H1 (cell line): ENCODE results near the gene IGSF9. TPM values are rescaled to one million over a fixed set of nuclear protein-coding genes. Genes with fewer than 3 reads are reported as not detected.

Experiments used
- CTCF ChIA-PET: fragments of 300-600 bp; sonication (Branson Sonifier 250); formaldehyde crosslinking; loops from one replicate; lab custom pipeline; 2021; ENCODE audit not compliant: partially characterized antibody; lab: Charles Lee
- POLR2A ChIA-PET: fragments of 300-600 bp; sonication (Branson Sonifier 250); formaldehyde crosslinking; loops from one replicate; lab custom pipeline; 2021; ENCODE audit warnings: inconsistent platforms; ENCODE audit not compliant: partially characterized antibody; lab: Charles Lee
- DNase-seq, 2 experiments: peaks; one replicate each; pipeline versions ENCODE4 v3.0.0 to v3.0.0-alpha.2; 2010 to 2022; ENCODE audit warnings: low spot score in 2 of 2, low read depth in 1 of 2, mixed read lengths in 1 of 2
- FAIRE-seq: peaks from 2 replicates; lab custom pipeline; 2011; peaks lifted over from hg19 to GRCh38; lab: Jason Lieb, UNC
- H2AFZ ChIP-seq: 2 replicates; pipeline ENCODE4 v1.8.1; 2012; ENCODE audit warnings: low read length, inconsistent platforms
- H2AK5ac ChIP-seq: 2 replicates; pipeline ENCODE4 v1.6.1; 2013; ENCODE audit warnings: low read depth, low read length
- H2BK120ac ChIP-seq: replicated peaks from 2 replicates; pipeline ENCODE3; 2013; ENCODE audit warnings: low read depth, low read length, inconsistent platforms
- H2BK12ac ChIP-seq: 2 replicates; pipeline ENCODE4 v1.6.1; 2013; ENCODE audit warnings: low read depth, low read length
- H2BK15ac ChIP-seq: 2 replicates; pipeline ENCODE4 v1.6.1; 2013; ENCODE audit warnings: low read length
- H2BK20ac ChIP-seq: 2 replicates; pipeline ENCODE4 v1.6.1; 2013; ENCODE audit warnings: low read length
- H2BK5ac ChIP-seq: 2 replicates; pipeline ENCODE4 v1.6.1; 2013; ENCODE audit warnings: low read depth, low read length
- H3K14ac ChIP-seq: 2 replicates; pipeline ENCODE4 v1.6.1; 2013; ENCODE audit warnings: inconsistent platforms; ENCODE audit not compliant: insufficient read length
- H3K18ac ChIP-seq: 2 replicates; pipeline ENCODE4 v1.6.1; 2013; ENCODE audit warnings: low read length; ENCODE audit errors: extremely low read depth
- H3K23ac ChIP-seq: 2 replicates; pipeline ENCODE4 v1.6.1; 2013; ENCODE audit warnings: inconsistent platforms; ENCODE audit not compliant: insufficient read length
- H3K23me2 ChIP-seq: 2 replicates; pipeline ENCODE4 v1.6.1; 2013; ENCODE audit warnings: low read depth, low read length
- H3K27ac ChIP-seq: 2 replicates; pipeline ENCODE4 v1.6.1; 2011; ENCODE audit warnings: low read depth, low read length, inconsistent platforms
- H3K27me3 ChIP-seq, 4 experiments: replicated peaks in 1 of 4; 1 replicate in 1 of 4; 2 replicates in 3 of 4; pipeline versions ENCODE4 v1.6.1 to v1.8.1; 2011 to 2013; ENCODE audit warnings: low read length in 3 of 4, mild to moderate bottlenecking in 3 of 4, inconsistent platforms in 2 of 4, mixed read lengths in 2 of 4, moderate library complexity in 1 of 4; ENCODE audit not compliant: control insufficient read depth in 3 of 4, insufficient read depth in 3 of 4; ENCODE audit errors: extremely low read depth in 1 of 4
- H3K36me3 ChIP-seq, 4 experiments: 2 replicates each; pipeline versions ENCODE4 v1.6.1 to v1.8.1; 2011 to 2013; ENCODE audit warnings: mild to moderate bottlenecking in 4 of 4, low read length in 3 of 4, moderate library complexity in 2 of 4, control low read depth in 1 of 4, inconsistent platforms in 1 of 4; ENCODE audit not compliant: insufficient read depth in 4 of 4, control insufficient read depth in 2 of 4
- H3K4ac ChIP-seq: replicated peaks from 2 replicates; pipeline ENCODE3; 2013; ENCODE audit warnings: low read length, low read depth, mixed read lengths, inconsistent platforms; ENCODE audit not compliant: insufficient read length
- H3K4me1 ChIP-seq, 4 experiments: replicated peaks in 1 of 4; 1 replicate in 1 of 4; 2 replicates in 3 of 4; pipeline versions ENCODE4 v1.6.1 to v1.8.1; 2011 to 2013; ENCODE audit warnings: low read length in 3 of 4, inconsistent platforms in 2 of 4, mixed read lengths in 1 of 4; ENCODE audit not compliant: insufficient read depth in 4 of 4, control insufficient read depth in 3 of 4
- H3K4me2 ChIP-seq, 2 experiments: 2 replicates each; pipeline versions ENCODE4 v1.6.1 to v1.8.1; 2011 to 2013; ENCODE audit warnings: low read depth in 2 of 2, low read length in 2 of 2, control low read depth in 1 of 2, inconsistent platforms in 1 of 2, mild to moderate bottlenecking in 1 of 2; ENCODE audit not compliant: insufficient read depth in 1 of 2
- H3K4me3 ChIP-seq, 4 experiments: fragments of 200-600, 300-600 bp in 1 of 4; sonication (generic), shearing (Covaris generic), sonication (Bioruptor Twin) in 1 of 4; 2 replicates each; pipeline versions ENCODE4 v1.5.1 to v1.8.1; 2011 to 2016; ENCODE audit warnings: low read length in 4 of 4, low read depth in 3 of 4, control low read depth in 2 of 4, inconsistent platforms in 2 of 4, mild to moderate bottlenecking in 2 of 4, mixed read lengths in 1 of 4, moderate library complexity in 1 of 4; ENCODE audit not compliant: insufficient read depth in 2 of 4; ENCODE audit errors: extremely low read depth in 1 of 4
- H3K56ac ChIP-seq: replicated peaks from 2 replicates; pipeline ENCODE3; 2013; ENCODE audit warnings: low read depth, mild to moderate bottlenecking, mixed read lengths, low read length, inconsistent platforms; ENCODE audit not compliant: insufficient read length
- H3K79me1 ChIP-seq: 2 replicates; pipeline ENCODE4 v1.6.1; 2013; ENCODE audit warnings: low read depth, low read length, control low read depth
- H3K79me2 ChIP-seq, 2 experiments: 2 replicates each; pipeline versions ENCODE4 v1.6.1 to v1.8.1; 2012 to 2013; ENCODE audit warnings: low read length in 2 of 2, mild to moderate bottlenecking in 2 of 2, inconsistent platforms in 1 of 2; ENCODE audit not compliant: insufficient read depth in 2 of 2, control insufficient read depth in 1 of 2
- H3K9ac ChIP-seq, 4 experiments: replicated peaks in 1 of 4; 1 replicate in 1 of 4; 2 replicates in 3 of 4; pipeline versions ENCODE4 v1.6.1 to v1.8.1; 2011 to 2013; ENCODE audit warnings: low read depth in 3 of 4, low read length in 3 of 4, control low read depth in 2 of 4, mild to moderate bottlenecking in 2 of 4, moderate library complexity in 2 of 4, inconsistent platforms in 1 of 4; ENCODE audit errors: extremely low read depth in 1 of 4
- H3K9me3 ChIP-seq, 2 experiments: 2 replicates each; pipeline versions ENCODE4 v1.6.1 to v1.8.1; 2012 to 2013; ENCODE audit warnings: mild to moderate bottlenecking in 2 of 2, moderate library complexity in 2 of 2, control low read depth in 1 of 2, inconsistent platforms in 1 of 2, low read depth in 1 of 2, low read length in 1 of 2, mixed read lengths in 1 of 2; ENCODE audit not compliant: insufficient read depth in 2 of 2
- H4K20me1 ChIP-seq, 2 experiments: replicated peaks in 1 of 2; 2 replicates each; pipeline versions ENCODE3 to v1.8.1; 2011 to 2013; ENCODE audit warnings: inconsistent platforms in 2 of 2, low read length in 2 of 2, mild to moderate bottlenecking in 1 of 2; ENCODE audit not compliant: insufficient read depth in 2 of 2, control insufficient read depth in 1 of 2
- H4K5ac ChIP-seq: 2 replicates; pipeline ENCODE4 v1.6.1; 2013; ENCODE audit warnings: low read length, low read depth, mixed read lengths, inconsistent platforms; ENCODE audit not compliant: insufficient read length
- H4K8ac ChIP-seq: 2 replicates; pipeline ENCODE4 v1.8.0; 2013; ENCODE audit warnings: mild to moderate bottlenecking, moderate library complexity, low read length, inconsistent platforms; ENCODE audit not compliant: insufficient read depth; ENCODE audit errors: extremely low read depth
- H4K91ac ChIP-seq: replicated peaks from 2 replicates; pipeline ENCODE3; 2013; ENCODE audit warnings: low read length, mixed read lengths, inconsistent platforms; ENCODE audit not compliant: insufficient read length
- GTF2F1 ChIP-seq: IDR thresholded peaks from 2 replicates; pipeline ENCODE4 v1.6.1; 2012; ENCODE audit warnings: low read depth, low read length, improper control_type of control experiment, borderline replicate concordance
- RBBP5 ChIP-seq: IDR thresholded peaks from 2 replicates; pipeline ENCODE4 v1.7.1; 2012; ENCODE audit warnings: low read depth, mild to moderate bottlenecking, inconsistent platforms, low read length, moderate library complexity, borderline replicate concordance
- RFX5 ChIP-seq: IDR thresholded peaks from 2 replicates; pipeline ENCODE4 v1.6.1; 2011; ENCODE audit warnings: low read depth, low read length, improper control_type of control experiment, borderline replicate concordance
- SIN3A ChIP-seq, 2 experiments: IDR thresholded peaks in 1 of 2; conservative IDR thresholded peaks in 1 of 2; 2 replicates each; pipeline ENCODE4 v1.6.1; 2011 to 2012; ENCODE audit warnings: low read length in 2 of 2, improper control_type of control experiment in 1 of 2, low read depth in 1 of 2, mild to moderate bottlenecking in 1 of 2
- TBP ChIP-seq: IDR thresholded peaks from 2 replicates; pipeline ENCODE4 v1.6.1; 2011; ENCODE audit warnings: low read depth, low read length, improper control_type of control experiment
- TCF12 ChIP-seq: IDR thresholded peaks from 2 replicates; pipeline ENCODE4 v1.6.1; 2011; ENCODE audit warnings: low read depth, mild to moderate bottlenecking, low read length
- WGBS, 2 experiments: shearing (Covaris generic) in 1 of 2; methylation state at CpG; one replicate each; pipeline versions ENCODE4 v1.1.6 to v1.1.7; 2013 to 2015; ENCODE audit warnings: low lambda C conversion rate in 2 of 2, mixed read lengths in 2 of 2, inconsistent platforms in 1 of 2, low coverage in 1 of 2, missing lambda C conversion rate in 1 of 2; ENCODE audit not compliant: insufficient replicate concordance in 2 of 2, insufficient coverage in 1 of 2, insufficient read length in 1 of 2; ENCODE audit errors: extremely low coverage in 1 of 2, missing lambda C conversion rate in 1 of 2; 5-methylcytosine and 5-hydroxymethylcytosine counted together
- polyA plus RNA-seq, 7 experiments: library from polyadenylated mRNA; depleted of rRNA in 3 of 7; stranded (reverse) in 5 of 7; unstranded in 2 of 7; fragments of >200 nt in 5 of 7; fragments of 200-250 nt in 2 of 7; gene quantifications; 1 replicate in 5 of 7; 2 replicates in 1 of 7; 4 replicates in 1 of 7; pipeline versions ENCODE4 v1.2.1 to v1.2.3, GENCODE V29; 2011 to 2013; ENCODE audit warnings: missing spikeins in 2 of 7, mixed read lengths in 2 of 7
- total RNA-seq: library from RNA; stranded (reverse); fragmentation: NEBNext Ultra II Directional; extraction: Animal tissue kit (Norgen Biotek cat#: 25700); gene quantifications from 2 replicates; pipeline ENCODE4 v1.2.1, GENCODE V29; 2021

IGSF9 gene
- total and polyA plus RNA-seq, 2 of the 8 experiments (the other 6 are each of a cell fraction or from before 2014, with no cell fraction given): 10.9 to 28.1 TPM

DNA sequence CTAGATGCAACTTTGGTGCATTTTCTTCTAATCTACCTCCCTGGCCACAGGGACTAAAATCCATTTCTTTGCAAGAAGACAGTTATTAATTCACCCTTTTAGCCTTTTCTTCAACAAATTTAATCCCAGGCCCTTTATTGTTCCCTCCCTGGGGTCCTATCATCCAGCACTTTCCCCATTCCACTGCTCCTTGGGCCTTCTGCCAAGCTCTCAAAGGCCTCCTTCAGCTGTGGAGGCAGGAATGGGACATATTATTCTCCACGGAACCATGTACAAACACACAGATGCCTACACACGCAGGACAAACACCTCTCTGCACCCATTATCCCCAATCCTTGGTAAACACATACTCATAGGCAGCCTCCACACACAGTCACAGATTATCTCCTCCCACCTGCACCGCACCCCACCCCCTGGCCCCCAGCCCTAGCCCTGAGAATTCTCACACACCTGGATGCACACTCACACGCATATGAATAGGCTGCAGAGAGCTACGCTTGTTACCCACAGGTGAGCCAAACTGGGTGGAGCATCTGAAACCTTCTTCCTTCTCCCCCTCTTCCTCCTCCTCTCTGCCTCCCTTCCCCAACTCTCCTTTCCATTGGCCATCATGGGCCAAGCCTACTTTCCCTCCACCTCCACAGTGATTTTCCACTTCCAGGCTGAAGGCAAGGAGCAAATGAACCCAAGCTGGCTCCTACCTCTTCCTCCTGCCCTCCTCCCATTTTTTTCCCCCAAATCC, 31.8 kb downstream of the IGSF9 start:
- CTCF ChIA-PET: interaction anchor here (0.6 to 7.5 kb wide), 3 partner anchors 20 to 1861 kb away, joined by 4 to 43 read pairs (median 5); no protein-coding TSS in a partner anchor
- H2BK5ac ChIP-seq: peak overlapping the region; percentile 47
- 38% methylated on average over 5 of the region's 5 CpGs; no CpG with 5 or more reads in 1 of the 2 experiments for WGBS, 2 experiments
- H3K56ac ChIP-seq: no peak overlapping the region
- no peak for TF ChIP-seq GTF2F1
- peak; percentile 80; the same call in 1 of the 2 replicates for TF ChIP-seq TCF12
- TF ChIP-seq RFX5: no peak
- TF ChIP-seq SIN3A (conservative IDR thresholded peaks at IDR 0.05 in 1 of 2, IDR thresholded peaks at IDR 0.05 in 1 of 2; ENCODE audit: low read depth in 1 of 2, low read length in 2 of 2): no peak
- no peak for TF ChIP-seq TBP
- TF ChIP-seq RBBP5: no peak
- TF ChIP-seq, all 59 proteins: peak for 1
- H3K18ac ChIP-seq: peak overlapping the region; percentile 68; the same call in 1 of the 2 replicates
- H3K79me2 ChIP-seq: no peaks in the 10 kb centered on the region
- no peaks in the 10 kb centered on the region for H4K20me1 ChIP-seq
- 0 out of 2 replicates have a peak overlapping the region, but pooled peaks have one; percentile 20 for H3K27ac ChIP-seq
- H3K27me3 ChIP-seq: no peaks in the 10 kb centered on the region; a peak in 1 of 7 replicates
- H3K4me1 ChIP-seq: peaks cover 17 to 39% (median 25%) of the 10 kb centered on the region in 4 experiments
- H4K91ac ChIP-seq: peak overlapping the region; percentile 22
- H2BK15ac ChIP-seq: no peak overlapping the region
- POLR2A ChIA-PET: interaction anchor here (0.7 to 3.0 kb wide), 3 partner anchors 11 to 19 kb away, joined by 3 to 14 read pairs (median 3); partner anchors contain the start of gene TAGLN2
- no peaks in the 10 kb centered on the region for H3K79me1 ChIP-seq
- H2BK20ac ChIP-seq: peak overlapping the region; percentile 16; the same call in 1 of the 2 replicates
- H3K36me3 ChIP-seq: peaks cover 0 to 7% (median 0%) of the 10 kb centered on the region in 4 experiments; a peak in 1 of 8 replicates
- no peak overlapping the region for H2AFZ ChIP-seq
- H3K14ac ChIP-seq: no peak overlapping the region
- peak overlapping the region; percentile 82 for H2BK12ac ChIP-seq
- H2BK120ac ChIP-seq: peak overlapping the region; percentile 6
- 0 out of 8 replicates have a peak overlapping the region, but pooled peaks of 1 of the 4 experiments have one; percentile 3 for H3K4me3 ChIP-seq
- FAIRE-seq (peak; percentile 36), DNase-seq (no peak)
- no peak overlapping the region for H3K9ac ChIP-seq
- no peaks in the 10 kb centered on the region for H3K23me2 ChIP-seq
- H2AK5ac ChIP-seq: peak overlapping the region; percentile 56
- H4K5ac ChIP-seq: no peak overlapping the region
- no peaks in the 10 kb centered on the region for H3K9me3 ChIP-seq
- H3K23ac ChIP-seq: no peak overlapping the region
- no peak overlapping the region for H3K4ac ChIP-seq
- H4K8ac ChIP-seq: no peak overlapping the region
- peak overlapping the region; percentile 27; a peak in 2 of 4 replicates for H3K4me2 ChIP-seq
